GM12878 (cell line): ENCODE measurements around the gene ZNF595. TPM values are rescaled to one million over a fixed set of nuclear protein-coding genes. Genes with fewer than 3 reads are reported as not detected.
A peak's percentile ranks its signal among the peaks of the same experiment; 100 is the strongest.

Experiments
- ATAC-seq: fragments of 200-7000 bp; cut with Tn5 transposase; 3 replicates; pipeline ENCODE4 v1.9.1; 2020; ENCODE audit warnings: mild to moderate bottlenecking, moderate library complexity
- BruUV-seq: library from RNA; stranded (reverse); fragments of 400-500 nt; replicated peaks from 2 replicates; lab custom pipeline; 2021; lab: Mats Ljungman, UMichigan
- CTCF ChIA-PET: fragments of 300-600 bp; sonication (Branson Sonifier 250); formaldehyde crosslinking; extraction: SDS; loops from one replicate; lab custom pipeline; 2021; ENCODE audit warnings: inconsistent platforms; lab: Yijun Ruan, JAX
- POLR2A ChIA-PET: fragments of 350-600 bp; formaldehyde crosslinking; extraction: SDS; loops from one replicate; lab custom pipeline; 2021; ENCODE audit warnings: inconsistent platforms; lab: Charles Lee
- RAD21 ChIA-PET: fragments of 300-600 bp; sonication (Branson Sonifier 250); formaldehyde crosslinking; loops from one replicate; lab custom pipeline; 2023; ENCODE audit warnings: antibody characterized with exemption; ENCODE audit not compliant: unreplicated experiment; lab: Charles Lee
- SMC1A ChIA-PET: fragments of 300-600 bp; sonication (Branson Sonifier 250); formaldehyde crosslinking; loops from one replicate; lab custom pipeline; 2023; ENCODE audit not compliant: unreplicated experiment, uncharacterized antibody; lab: Charles Lee
- DNase-seq: peaks from one replicate; pipeline ENCODE4 v3.0.0-alpha.2; 2011; ENCODE audit warnings: low read depth, low spot score
- FAIRE-seq: peaks from 3 replicates; lab custom pipeline; 2011; peaks lifted over from hg19 to GRCh38; lab: Jason Lieb, UNC
- H2AFZ ChIP-seq: 2 replicates; pipeline ENCODE4 v1.6.0; 2011; ENCODE audit warnings: low read depth, low read length, control low read depth; ENCODE audit not compliant: control insufficient read depth
- H3K27ac ChIP-seq: 2 replicates; pipeline ENCODE4 v1.5.1; 2011; ENCODE audit warnings: control low read depth; ENCODE audit not compliant: control insufficient read depth, insufficient read depth
- H3K27me3 ChIP-seq, 2 experiments: replicated peaks in 1 of 2; 2 replicates each; pipeline versions ENCODE4 v1.6.0 to v1.6.1; 2011; ENCODE audit warnings: low read length in 1 of 2; ENCODE audit not compliant: control insufficient read depth in 2 of 2, insufficient read depth in 2 of 2
- H3K36me3 ChIP-seq, 2 experiments: 2 replicates each; pipeline ENCODE4 v1.5.1; 2011; ENCODE audit warnings: low read length in 1 of 2; ENCODE audit not compliant: control insufficient read depth in 2 of 2, insufficient read depth in 2 of 2
- H3K4me1 ChIP-seq: 2 replicates; pipeline ENCODE4 v1.6.1; 2011; ENCODE audit warnings: mild to moderate bottlenecking, low read length, moderate library complexity, mixed read lengths; ENCODE audit not compliant: control insufficient read depth, insufficient read depth
- H3K4me2 ChIP-seq: 2 replicates; pipeline ENCODE4 v1.6.0; 2011; ENCODE audit warnings: control low read depth; ENCODE audit not compliant: control insufficient read depth, insufficient read depth
- H3K4me3 ChIP-seq: fragments of 200-600 bp; sonication (generic); 2 replicates; pipeline ENCODE4 v1.5.1; 2016
- H3K79me2 ChIP-seq: 2 replicates; pipeline ENCODE4 v1.6.0; 2011; ENCODE audit warnings: low read length; ENCODE audit not compliant: control insufficient read depth, insufficient read depth
- H3K9ac ChIP-seq: 2 replicates; pipeline ENCODE4 v1.8.0; 2011; ENCODE audit warnings: low read length, control low read depth, mixed read lengths; ENCODE audit not compliant: control insufficient read depth, insufficient read depth
- H3K9me3 ChIP-seq: replicated peaks from 3 replicates; pipeline ENCODE4 v1.5.1; 2011; ENCODE audit warnings: mild to moderate bottlenecking, low read length; ENCODE audit not compliant: control insufficient read depth, insufficient read depth
- H4K20me1 ChIP-seq: 2 replicates; pipeline ENCODE4 v1.6.0; 2011; ENCODE audit not compliant: control insufficient read depth, insufficient read depth
- BMI1 ChIP-seq: fragments of 450-650 bp; IDR thresholded peaks from 2 replicates; pipeline ENCODE4 v1.6.1; 2016; ENCODE audit warnings: mild to moderate bottlenecking, moderate library complexity, borderline replicate concordance
- CBFB ChIP-seq: IDR thresholded peaks from 2 replicates; pipeline ENCODE4 v1.6.1; 2016; ENCODE audit warnings: antibody characterized with exemption, low read depth
- CBX3 ChIP-seq: fragments of 200-600 bp; sonication (generic); IDR thresholded peaks from 2 replicates; pipeline ENCODE4 v1.6.1; 2016; ENCODE audit warnings: low read depth, borderline replicate concordance
- FOXK2 ChIP-seq: fragments of 450-650 bp; IDR thresholded peaks from 2 replicates; pipeline ENCODE4 v1.6.1; 2017; ENCODE audit warnings: mild to moderate bottlenecking, moderate library complexity
- IKZF1 ChIP-seq: fragments of 450-650 bp; conservative IDR thresholded peaks from 2 replicates; pipeline ENCODE4 v1.6.1; 2017; ENCODE audit warnings: antibody characterized with exemption, mild to moderate bottlenecking
- MEF2B ChIP-seq: fragments of 450-650 bp; IDR thresholded peaks from 2 replicates; pipeline ENCODE4 v1.6.1; 2018; ENCODE audit warnings: mild to moderate bottlenecking, moderate library complexity; ENCODE audit not compliant: partially characterized antibody, poor library complexity, severe bottlenecking
- NRF1 ChIP-seq: conservative IDR thresholded peaks from 2 replicates; pipeline ENCODE4 v1.6.1; 2011; ENCODE audit warnings: mild to moderate bottlenecking, low read depth, low read length, improper control_type of control experiment
- RAD51 ChIP-seq: fragments of 450-650 bp; IDR thresholded peaks from 2 replicates; pipeline ENCODE4 v1.6.1; 2016; ENCODE audit warnings: moderate library complexity, mild to moderate bottlenecking, inconsistent platforms
- RUNX3 ChIP-seq: IDR thresholded peaks from 2 replicates; pipeline ENCODE4 v1.6.1; 2012; ENCODE audit warnings: low read length, inconsistent platforms
- YY1 ChIP-seq: IDR thresholded peaks from 2 replicates; pipeline ENCODE4 v1.6.1; 2011; ENCODE audit warnings: low read depth, mild to moderate bottlenecking, low read length
- ZBED1 ChIP-seq: IDR thresholded peaks from 2 replicates; pipeline ENCODE4 v1.6.1; 2016; ENCODE audit warnings: borderline replicate concordance
- ZNF274 ChIP-seq: IDR thresholded peaks from one replicate; pipeline ENCODE4 v1.8.0; 2011; ENCODE audit not compliant: insufficient read length, insufficient read depth
- WGBS: methylation state at CpG from one replicate; pipeline ENCODE4 v1.1.6; 2016; ENCODE audit warnings: low lambda C conversion rate; ENCODE audit not compliant: insufficient replicate concordance, insufficient coverage; ENCODE audit errors: missing lambda C conversion rate; 5-methylcytosine and 5-hydroxymethylcytosine counted together
- in situ Hi-C: fragments of 300-500 bp; cut with MboI; formaldehyde crosslinking; loops from 9 replicates; pipeline ENCODE4 v1.14.3; 2018; ENCODE audit warnings: mixed read lengths
- intact Hi-C: fragments of 100-400 bp; cut with micrococcal nuclease; formaldehyde crosslinking; loops from one replicate; pipeline ENCODE4 v1.14.2; 2022; ENCODE audit not compliant: unreplicated experiment
- polyA plus RNA-seq, 11 experiments: library from polyadenylated mRNA; depleted of rRNA in 4 of 11; unstranded in 6 of 11; stranded (reverse) in 5 of 11; fragments of >200 nt; fragmentation: Nextera tagmentation in 4 of 11; fragmentation: Illumina TruSeq in 1 of 11; extraction: Ambion mirVana in 4 of 11; extraction: Trizol in 1 of 11; gene quantifications; 1 replicate in 1 of 11; 2 replicates in 10 of 11; pipeline versions ENCODE4 v1.2.1 to v1.2.3, GENCODE V29; 2011 to 2016; ENCODE audit warnings: inconsistent platforms in 2 of 11, missing spikeins in 2 of 11, low read depth in 1 of 11
- total RNA-seq, 4 experiments: library from RNA; depleted of rRNA in 3 of 4; stranded (reverse); fragments of >200 nt in 3 of 4; fragmentation: Illumina TruSeq in 1 of 4; extraction: Trizol in 1 of 4; gene quantifications; 2 replicates each; pipeline versions ENCODE4 v1.2.1 to v1.2.3, GENCODE V29; 2013 to 2021
- TF ChIP-seq, protein P1 (sequence below): fragments of 450-650 bp; IDR thresholded peaks from 2 replicates; pipeline ENCODE4 v1.6.1; 2017; ENCODE audit warnings: low read depth, mild to moderate bottlenecking, moderate library complexity
- TF ChIP-seq, protein P2 (sequence below): IDR thresholded peaks from 2 replicates; pipeline ENCODE4 v1.6.1; 2011; ENCODE audit warnings: low read depth, mild to moderate bottlenecking, low read length, moderate library complexity, borderline replicate concordance; ENCODE audit errors: extremely low read depth
- TF ChIP-seq, protein P3 (sequence below): IDR thresholded peaks from 2 replicates; pipeline ENCODE4 v1.6.1; 2011; ENCODE audit warnings: mild to moderate bottlenecking, low read depth, low read length, moderate library complexity; ENCODE audit not compliant: insufficient replicate concordance
- TF ChIP-seq, protein P4 (sequence below): fragments of 450-650 bp; IDR thresholded peaks from 2 replicates; pipeline ENCODE4 v1.6.1; 2016; ENCODE audit warnings: mild to moderate bottlenecking, moderate library complexity, borderline replicate concordance

Gene ZNF595
- total and polyA plus RNA-seq, 10 of the 15 experiments (the other 5 are each of a cell fraction or from before 2014, with no cell fraction given), result 0.14 to 0.21 (median 0.18) TPM; not detected in 7

DNA sequence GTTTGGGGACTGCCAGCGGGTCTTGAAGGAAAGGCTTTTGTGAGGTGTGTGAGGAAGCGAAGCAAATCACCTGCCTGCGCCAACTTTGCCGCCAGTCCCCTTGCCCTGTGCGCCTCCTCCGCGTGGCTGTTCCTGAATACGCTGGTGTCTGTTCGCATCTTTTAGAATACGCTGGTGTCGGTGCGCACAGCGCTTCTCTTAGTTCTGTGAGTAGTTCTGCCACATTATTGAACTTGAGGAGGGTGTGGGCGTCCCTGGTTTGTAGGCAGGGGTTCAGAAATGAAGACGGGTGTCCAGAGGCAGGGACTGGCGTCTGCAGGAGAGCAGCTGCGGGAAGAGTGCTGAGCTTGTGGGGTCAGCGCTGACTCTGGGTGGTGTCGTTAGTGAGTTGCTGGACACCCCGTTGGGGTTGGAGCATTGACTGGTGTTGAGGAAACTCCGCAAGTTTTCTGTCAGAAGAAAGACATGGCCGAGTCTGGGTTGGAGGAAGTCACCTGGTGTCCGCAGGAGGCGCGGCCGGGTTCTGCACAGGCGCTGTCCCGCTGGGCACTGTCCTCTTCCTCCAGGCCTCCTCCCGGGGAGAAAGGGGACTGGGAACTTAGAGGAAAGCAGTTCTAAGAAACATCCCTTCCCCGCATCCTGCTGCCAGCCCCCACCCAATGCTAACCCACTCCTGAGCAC lies 72.1 kb downstream of the ZNF595 start:
- POLR2A ChIA-PET, result interaction anchor here (1.3 to 2.2 kb wide), 2 partner anchors 11 to 13 kb away, joined by 5 to 7 read pairs; no protein-coding TSS in a partner anchor
- peak overlapping the region; percentile 87 for H3K4me3 ChIP-seq
- TF ChIP-seq ZBED1 (no peak), ZNF274 (no peak), BMI1 (no peak), NRF1 (0 out of 2 replicates have a peak, but pooled peaks have one; percentile 5), RAD51 (0 out of 2 replicates have a peak, but pooled peaks have one; percentile 20), FOXK2 (no peak), IKZF1 (no peak), CBFB (no peak), CBX3 (no peak), MEF2B (no peak), RUNX3 (0 out of 2 replicates have a peak, but pooled peaks have one; percentile 1), YY1 (0 out of 2 replicates have a peak, but pooled peaks have one; percentile 55)
- TF ChIP-seq, protein P1, sequence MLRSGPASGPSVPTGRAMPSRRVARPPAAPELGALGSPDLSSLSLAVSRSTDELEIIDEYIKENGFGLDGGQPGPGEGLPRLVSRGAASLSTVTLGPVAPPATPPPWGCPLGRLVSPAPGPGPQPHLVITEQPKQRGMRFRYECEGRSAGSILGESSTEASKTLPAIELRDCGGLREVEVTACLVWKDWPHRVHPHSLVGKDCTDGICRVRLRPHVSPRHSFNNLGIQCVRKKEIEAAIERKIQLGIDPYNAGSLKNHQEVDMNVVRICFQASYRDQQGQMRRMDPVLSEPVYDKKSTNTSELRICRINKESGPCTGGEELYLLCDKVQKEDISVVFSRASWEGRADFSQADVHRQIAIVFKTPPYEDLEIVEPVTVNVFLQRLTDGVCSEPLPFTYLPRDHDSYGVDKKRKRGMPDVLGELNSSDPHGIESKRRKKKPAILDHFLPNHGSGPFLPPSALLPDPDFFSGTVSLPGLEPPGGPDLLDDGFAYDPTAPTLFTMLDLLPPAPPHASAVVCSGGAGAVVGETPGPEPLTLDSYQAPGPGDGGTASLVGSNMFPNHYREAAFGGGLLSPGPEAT, result no peak
- TF ChIP-seq, protein P2, sequence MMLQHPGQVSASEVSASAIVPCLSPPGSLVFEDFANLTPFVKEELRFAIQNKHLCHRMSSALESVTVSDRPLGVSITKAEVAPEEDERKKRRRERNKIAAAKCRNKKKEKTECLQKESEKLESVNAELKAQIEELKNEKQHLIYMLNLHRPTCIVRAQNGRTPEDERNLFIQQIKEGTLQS, result no peak
- TF ChIP-seq, protein P3, sequence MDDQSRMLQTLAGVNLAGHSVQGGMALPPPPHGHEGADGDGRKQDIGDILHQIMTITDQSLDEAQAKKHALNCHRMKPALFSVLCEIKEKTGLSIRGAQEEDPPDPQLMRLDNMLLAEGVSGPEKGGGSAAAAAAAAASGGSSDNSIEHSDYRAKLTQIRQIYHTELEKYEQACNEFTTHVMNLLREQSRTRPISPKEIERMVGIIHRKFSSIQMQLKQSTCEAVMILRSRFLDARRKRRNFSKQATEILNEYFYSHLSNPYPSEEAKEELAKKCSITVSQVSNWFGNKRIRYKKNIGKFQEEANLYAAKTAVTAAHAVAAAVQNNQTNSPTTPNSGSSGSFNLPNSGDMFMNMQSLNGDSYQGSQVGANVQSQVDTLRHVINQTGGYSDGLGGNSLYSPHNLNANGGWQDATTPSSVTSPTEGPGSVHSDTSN, result no peak
- TF ChIP-seq, protein P4, sequence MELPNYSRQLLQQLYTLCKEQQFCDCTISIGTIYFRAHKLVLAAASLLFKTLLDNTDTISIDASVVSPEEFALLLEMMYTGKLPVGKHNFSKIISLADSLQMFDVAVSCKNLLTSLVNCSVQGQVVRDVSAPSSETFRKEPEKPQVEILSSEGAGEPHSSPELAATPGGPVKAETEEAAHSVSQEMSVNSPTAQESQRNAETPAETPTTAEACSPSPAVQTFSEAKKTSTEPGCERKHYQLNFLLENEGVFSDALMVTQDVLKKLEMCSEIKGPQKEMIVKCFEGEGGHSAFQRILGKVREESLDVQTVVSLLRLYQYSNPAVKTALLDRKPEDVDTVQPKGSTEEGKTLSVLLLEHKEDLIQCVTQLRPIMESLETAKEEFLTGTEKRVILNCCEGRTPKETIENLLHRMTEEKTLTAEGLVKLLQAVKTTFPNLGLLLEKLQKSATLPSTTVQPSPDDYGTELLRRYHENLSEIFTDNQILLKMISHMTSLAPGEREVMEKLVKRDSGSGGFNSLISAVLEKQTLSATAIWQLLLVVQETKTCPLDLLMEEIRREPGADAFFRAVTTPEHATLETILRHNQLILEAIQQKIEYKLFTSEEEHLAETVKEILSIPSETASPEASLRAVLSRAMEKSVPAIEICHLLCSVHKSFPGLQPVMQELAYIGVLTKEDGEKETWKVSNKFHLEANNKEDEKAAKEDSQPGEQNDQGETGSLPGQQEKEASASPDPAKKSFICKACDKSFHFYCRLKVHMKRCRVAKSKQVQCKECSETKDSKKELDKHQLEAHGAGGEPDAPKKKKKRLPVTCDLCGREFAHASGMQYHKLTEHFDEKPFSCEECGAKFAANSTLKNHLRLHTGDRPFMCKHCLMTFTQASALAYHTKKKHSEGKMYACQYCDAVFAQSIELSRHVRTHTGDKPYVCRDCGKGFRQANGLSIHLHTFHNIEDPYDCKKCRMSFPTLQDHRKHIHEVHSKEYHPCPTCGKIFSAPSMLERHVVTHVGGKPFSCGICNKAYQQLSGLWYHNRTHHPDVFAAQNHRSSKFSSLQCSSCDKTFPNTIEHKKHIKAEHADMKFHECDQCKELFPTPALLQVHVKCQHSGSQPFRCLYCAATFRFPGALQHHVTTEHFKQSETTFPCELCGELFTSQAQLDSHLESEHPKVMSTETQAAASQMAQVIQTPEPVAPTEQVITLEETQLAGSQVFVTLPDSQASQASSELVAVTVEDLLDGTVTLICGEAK, result no peak

More for the DNA sequence above, 72.1 kb downstream of the ZNF595 start:
- in situ Hi-C loops, result no loop called here
- ChIA-PET CTCF (interaction anchor here (1.5 kb wide), 2 partner anchors 10 to 118 kb away, joined by 5 to 6 read pairs; no protein-coding TSS in a partner anchor), RAD21 (interaction anchor here (1.2 kb wide), 1 partner anchor 11 kb away, joined by 3 read pairs; no protein-coding TSS in a partner anchor), SMC1A (interaction anchor here (1.2 to 1.5 kb wide), 2 partner anchors 12 to 13 kb away, joined by 3 read pairs; no protein-coding TSS in a partner anchor)
- peak overlapping the region; percentile 80 for H3K9ac ChIP-seq
- H3K27ac ChIP-seq, result peak overlapping the region; percentile 96
- peaks cover 5% of the 10 kb centered on the region; the same call in 1 of the 2 replicates for H3K4me1 ChIP-seq
- no peaks in the 10 kb centered on the region for H4K20me1 ChIP-seq
- no peaks in the 10 kb centered on the region for H3K27me3 ChIP-seq
- H2AFZ ChIP-seq, result peak overlapping the region; percentile 95
- intact Hi-C loops, result no loop called here
- H3K9me3 ChIP-seq, result peaks cover 25% of the 10 kb centered on the region; the same call in 2 of the 3 replicates
- ATAC-seq (peak; percentile 64), DNase-seq (no peak), FAIRE-seq (no peak)
- BruUV-seq, result TSS peak; percentile 92
- H3K79me2 ChIP-seq, result peaks cover 25% of the 10 kb centered on the region
- H3K36me3 ChIP-seq, result no peaks in the 10 kb centered on the region; a peak in 1 of 4 replicates
- peak overlapping the region; percentile 64 for H3K4me2 ChIP-seq
- WGBS, result 1% methylated on average over 28 of the region's 30 CpGs
